HCT116 (cell line): ENCODE results near the gene MTO1. TPM values are rescaled to one million over a fixed set of nuclear protein-coding genes. Genes with fewer than 3 reads are reported as not detected.
A peak's percentile ranks its signal among the peaks of the same experiment; 100 is the strongest.

Experiments
- ATAC-seq: fragments of 200-7000 bp; cut with Tn5 transposase; 2 replicates; pipeline ENCODE4 v1.9.1; 2020; ENCODE audit warnings: mild to moderate bottlenecking, moderate library complexity
- BruUV-seq: library from RNA; stranded (reverse); fragments of 400-500 nt; replicated peaks from 2 replicates; lab custom pipeline; 2021; lab: Mats Ljungman, UMichigan
- CTCF ChIA-PET: fragments of 300-600 bp; sonication (Branson Sonifier 250); formaldehyde crosslinking; loops from one replicate; lab custom pipeline; 2021; ENCODE audit warnings: antibody characterized with exemption; lab: Charles Lee
- POLR2A ChIA-PET: fragments of 300-600, 350-600 bp; sonication (Branson Sonifier 250); formaldehyde crosslinking; loops from one replicate; lab custom pipeline; 2021; ENCODE audit warnings: antibody characterized with exemption; lab: Charles Lee
- RAD21 ChIA-PET, 2 experiments: fragments of 300-600 bp; sonication (Branson Sonifier 250); formaldehyde crosslinking; loops; one replicate each; lab custom pipeline; 2023; ENCODE audit warnings: low total read pairs in 2 of 2; ENCODE audit not compliant: uncharacterized antibody in 2 of 2, unreplicated experiment in 2 of 2, low non-redundant PET in 1 of 2; lab: Charles Lee
- DNase-seq: peaks from one replicate; pipeline ENCODE4 v3.0.0-alpha.2; 2010; ENCODE audit warnings: low read depth, low spot score
- H2AFZ ChIP-seq: fragments of 200-600 bp; shearing (Covaris generic), sonication (generic); 2 replicates; pipeline ENCODE4 v1.6.1; 2017; ENCODE audit warnings: low read depth, mixed run types, mixed read lengths, antibody characterized with exemption, low read length; ENCODE audit not compliant: poor library complexity, severe bottlenecking
- H3K27ac ChIP-seq: 2 replicates; pipeline ENCODE4 v1.5.1; 2012; ENCODE audit warnings: low read depth, low read length
- H3K27me3 ChIP-seq: fragments of 200-600 bp; sonication (generic); 2 replicates; pipeline ENCODE4 v1.6.1; 2016; ENCODE audit warnings: mixed run types, low read length, mixed read lengths; ENCODE audit not compliant: insufficient read depth
- H3K36me3 ChIP-seq, 2 experiments: fragments of 200-500 bp in 1 of 2; fragments of 200-600 bp in 1 of 2; sonication (Bioruptor generic) in 1 of 2; sonication (generic) in 1 of 2; 2 replicates each; pipeline versions ENCODE4 v1.5.1 to v1.6.1; 2014 to 2016; ENCODE audit warnings: low read length in 2 of 2, inconsistent platforms in 1 of 2, mixed read lengths in 1 of 2, mixed run types in 1 of 2; ENCODE audit not compliant: insufficient read depth in 2 of 2, control insufficient read depth in 1 of 2
- H3K4me1 ChIP-seq, 2 experiments: fragments of 200-600 bp in 1 of 2; sonication (generic) in 1 of 2; 2 replicates each; pipeline versions ENCODE4 v1.5.1 to v1.6.1; 2012 to 2017; ENCODE audit warnings: low read length in 2 of 2, inconsistent platforms in 1 of 2, mild to moderate bottlenecking in 1 of 2, mixed read lengths in 1 of 2, mixed run types in 1 of 2, moderate library complexity in 1 of 2; ENCODE audit not compliant: insufficient read depth in 2 of 2, control insufficient read depth in 1 of 2
- H3K4me2 ChIP-seq: fragments of 200-600 bp; sonication (generic); 2 replicates; pipeline ENCODE4 v1.6.1; 2017; ENCODE audit warnings: mixed run types, low read length, mixed read lengths
- H3K4me3 ChIP-seq, 2 experiments: fragments of 200-600 bp in 1 of 2; sonication (generic) in 1 of 2; replicated peaks in 1 of 2; 2 replicates each; pipeline ENCODE4 v1.5.1; 2011 to 2016; ENCODE audit warnings: low read length in 2 of 2, control low read depth in 1 of 2, low read depth in 1 of 2, mild to moderate bottlenecking in 1 of 2, mixed read lengths in 1 of 2, mixed run types in 1 of 2
- H3K79me2 ChIP-seq: fragments of 200-600 bp; sonication (generic); 2 replicates; pipeline ENCODE4 v1.6.1; 2017; ENCODE audit warnings: mild to moderate bottlenecking, mixed run types, low read length, moderate library complexity, mixed read lengths; ENCODE audit not compliant: insufficient read depth
- H3K9ac ChIP-seq: fragments of 200-600 bp; sonication (generic); 2 replicates; pipeline ENCODE4 v1.6.1; 2016; ENCODE audit warnings: low read length, mixed read lengths
- H3K9me2 ChIP-seq: fragments of 200-600 bp; sonication (generic), shearing (Covaris generic); 2 replicates; pipeline ENCODE4 v1.6.1; 2017; ENCODE audit warnings: mixed run types, mild to moderate bottlenecking, moderate library complexity; ENCODE audit not compliant: insufficient read depth
- H3K9me3 ChIP-seq, 2 experiments: fragments of 200-500 bp in 1 of 2; fragments of 200-600 bp in 1 of 2; sonication (Bioruptor generic) in 1 of 2; sonication (generic) in 1 of 2; 2 replicates each; pipeline ENCODE4 v1.6.1; 2014 to 2017; ENCODE audit warnings: low read length in 2 of 2, mixed read lengths in 2 of 2, inconsistent platforms in 1 of 2, low read depth in 1 of 2, mild to moderate bottlenecking in 1 of 2, mixed run types in 1 of 2, moderate library complexity in 1 of 2; ENCODE audit not compliant: control insufficient read depth in 1 of 2, insufficient read depth in 1 of 2
- H4K20me1 ChIP-seq: fragments of 200-600 bp; sonication (generic), shearing (Covaris generic); 2 replicates; pipeline ENCODE4 v1.6.1; 2017; ENCODE audit warnings: mixed run types, mild to moderate bottlenecking, moderate library complexity; ENCODE audit not compliant: insufficient read depth
- CEBPB ChIP-seq: IDR thresholded peaks from 2 replicates; pipeline ENCODE4 v1.6.1; 2012; ENCODE audit warnings: low read depth
- ELF1 ChIP-seq: IDR thresholded peaks from 2 replicates; pipeline ENCODE4 v1.6.1; 2012; ENCODE audit warnings: low read depth, borderline replicate concordance
- EZH2 ChIP-seq: fragments of 200-600 bp; sonication (generic); IDR thresholded peaks from 2 replicates; pipeline ENCODE4 v1.6.1; 2017; ENCODE audit warnings: antibody characterized with exemption, mixed run types
- JUND ChIP-seq: IDR thresholded peaks from 2 replicates; pipeline ENCODE4 v1.6.1; 2012
- POLR2A ChIP-seq: IDR thresholded peaks from 2 replicates; pipeline ENCODE4 v1.7.0; 2011; ENCODE audit warnings: borderline replicate concordance; ENCODE audit not compliant: insufficient read depth, insufficient read length; ENCODE audit errors: extremely low read depth
- POLR2AphosphoS5 ChIP-seq: IDR thresholded peaks from 2 replicates; pipeline ENCODE4 v1.6.1; 2011; ENCODE audit warnings: mild to moderate bottlenecking, low read depth, low read length, moderate library complexity
- SIN3A ChIP-seq: IDR thresholded peaks from 2 replicates; pipeline ENCODE4 v1.6.1; 2012; ENCODE audit warnings: low read depth
- SP1 ChIP-seq: IDR thresholded peaks from 2 replicates; pipeline ENCODE4 v1.6.1; 2012; ENCODE audit warnings: low read depth
- SRF ChIP-seq: IDR thresholded peaks from 2 replicates; pipeline ENCODE4 v1.6.1; 2012; ENCODE audit warnings: low read depth
- TCF7L2 ChIP-seq: IDR thresholded peaks from 2 replicates; pipeline ENCODE4 v1.7.0; 2011; ENCODE audit warnings: borderline replicate concordance, inconsistent platforms; ENCODE audit not compliant: insufficient read depth, insufficient read length; ENCODE audit errors: extremely low read depth
- YY1 ChIP-seq: IDR thresholded peaks from 2 replicates; pipeline ENCODE4 v1.6.1; 2011; ENCODE audit warnings: low read length, low read depth, moderate library complexity, mild to moderate bottlenecking; ENCODE audit not compliant: insufficient replicate concordance; ENCODE audit errors: extremely low read depth
- ZFX ChIP-seq: fragments of 450-650 bp; IDR thresholded peaks from 2 replicates; pipeline ENCODE4 v1.6.1; 2017
- ZNF274 ChIP-seq: fragments of 200-500 bp; sonication (Bioruptor generic); IDR thresholded peaks from 2 replicates; pipeline ENCODE4 v1.6.1; 2014; ENCODE audit warnings: mild to moderate bottlenecking, low read depth, low read length, inconsistent platforms
- intact Hi-C: fragments of 100-400 bp; cut with micrococcal nuclease; formaldehyde crosslinking; loops from 2 replicates; pipeline ENCODE4 v1.10.0; 2022
- total RNA-seq: library from RNA; stranded (reverse); gene quantifications from one replicate; pipeline ENCODE4 v1.2.1, GENCODE V29; 2021; ENCODE audit not compliant: unreplicated experiment
- TF ChIP-seq, protein P1 (sequence below): IDR thresholded peaks from 2 replicates; pipeline ENCODE4 v1.6.1; 2011; ENCODE audit warnings: mild to moderate bottlenecking, low read length, moderate library complexity; ENCODE audit not compliant: insufficient replicate concordance; ENCODE audit errors: extremely low read depth
- TF ChIP-seq, protein P2 (sequence below): IDR thresholded peaks from 2 replicates; pipeline ENCODE4 v1.6.1; 2012
- TF ChIP-seq, protein P3 (sequence below): IDR thresholded peaks from 2 replicates; pipeline ENCODE4 v1.6.1; 2012; ENCODE audit warnings: low read depth

Gene MTO1
- total RNA-seq, 1 experiment from 2014 or later = 40.1 TPM

DNA sequence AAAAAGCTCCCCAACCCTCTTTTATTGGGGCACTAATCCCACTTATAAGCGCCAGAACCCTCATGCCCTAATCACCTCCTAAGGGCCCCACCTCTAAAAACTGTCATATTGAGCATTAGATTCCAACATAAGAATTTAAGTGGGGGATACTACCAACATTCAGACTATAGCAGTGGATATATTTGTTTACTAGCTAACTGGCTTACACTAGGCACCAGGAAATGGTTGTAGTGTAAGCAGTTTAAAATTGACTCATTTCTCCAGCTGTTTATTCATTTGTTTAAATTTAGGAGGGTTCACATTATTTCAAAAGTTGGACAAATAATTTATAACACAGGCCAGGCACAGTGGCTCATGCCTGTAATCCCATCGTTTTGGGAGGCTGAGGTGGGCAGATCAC lies 22.9 kb downstream of the MTO1 start:
- no peak overlapping the region for H3K9ac ChIP-seq
- intact Hi-C loops = no loop called here
- no peak overlapping the region for H3K4me3 ChIP-seq
- no peaks in the 10 kb centered on the region for H4K20me1 ChIP-seq
- ChIA-PET POLR2A (no interaction called here), CTCF (no interaction called here), RAD21 (no interaction called here)
- H3K9me3 ChIP-seq = no peaks in the 10 kb centered on the region; a peak in 1 of 4 replicates
- H3K9me2 ChIP-seq = no peaks in the 10 kb centered on the region
- peaks cover 39 to 71% of the 10 kb centered on the region in 2 experiments for H3K36me3 ChIP-seq
- peaks cover 4% of the 10 kb centered on the region; the same call in 1 of the 2 replicates for H3K79me2 ChIP-seq
- TF ChIP-seq ZFX = no peak
- TF ChIP-seq, protein P1, sequence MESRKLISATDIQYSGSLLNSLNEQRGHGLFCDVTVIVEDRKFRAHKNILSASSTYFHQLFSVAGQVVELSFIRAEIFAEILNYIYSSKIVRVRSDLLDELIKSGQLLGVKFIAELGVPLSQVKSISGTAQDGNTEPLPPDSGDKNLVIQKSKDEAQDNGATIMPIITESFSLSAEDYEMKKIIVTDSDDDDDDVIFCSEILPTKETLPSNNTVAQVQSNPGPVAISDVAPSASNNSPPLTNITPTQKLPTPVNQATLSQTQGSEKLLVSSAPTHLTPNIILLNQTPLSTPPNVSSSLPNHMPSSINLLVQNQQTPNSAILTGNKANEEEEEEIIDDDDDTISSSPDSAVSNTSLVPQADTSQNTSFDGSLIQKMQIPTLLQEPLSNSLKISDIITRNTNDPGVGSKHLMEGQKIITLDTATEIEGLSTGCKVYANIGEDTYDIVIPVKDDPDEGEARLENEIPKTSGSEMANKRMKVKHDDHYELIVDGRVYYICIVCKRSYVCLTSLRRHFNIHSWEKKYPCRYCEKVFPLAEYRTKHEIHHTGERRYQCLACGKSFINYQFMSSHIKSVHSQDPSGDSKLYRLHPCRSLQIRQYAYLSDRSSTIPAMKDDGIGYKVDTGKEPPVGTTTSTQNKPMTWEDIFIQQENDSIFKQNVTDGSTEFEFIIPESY = no peak
- TF ChIP-seq SRF = no peak
- no peak for TF ChIP-seq CEBPB
- no peak for TF ChIP-seq ELF1
- no peak for TF ChIP-seq SP1
- no peak for TF ChIP-seq TCF7L2
- DNase-seq (no peak), ATAC-seq (no peak)
- no peaks in the 10 kb centered on the region for H3K4me1 ChIP-seq
- no peak overlapping the region for H3K27ac ChIP-seq
- no peaks in the 10 kb centered on the region for H3K27me3 ChIP-seq
- TSS peak; percentile 25 for BruUV-seq
- no peak overlapping the region for H2AFZ ChIP-seq
- H3K4me2 ChIP-seq = no peak overlapping the region

DNA sequence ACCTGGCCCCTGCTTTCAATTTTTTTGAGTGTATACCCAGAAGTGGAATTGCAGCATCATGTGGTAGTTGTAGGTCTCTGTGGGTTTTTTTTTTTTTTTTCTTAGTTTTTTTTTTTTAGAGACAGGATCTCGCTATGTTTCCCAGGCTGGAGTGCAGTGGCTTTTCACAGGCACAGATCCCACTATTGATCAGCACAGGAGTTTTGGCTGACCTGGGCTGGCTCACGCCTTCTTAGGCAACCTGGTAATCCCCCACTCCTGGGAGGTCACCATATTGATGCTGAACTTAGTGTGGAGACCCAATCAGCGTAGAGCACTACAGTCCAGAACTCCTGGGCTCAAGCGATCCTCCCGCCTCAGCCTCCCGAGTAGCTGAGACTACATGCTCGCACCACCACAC lies 25.9 kb downstream of the MTO1 start:
- no peak for DNase-seq
- RAD21 ChIA-PET = no interaction called here
- H3K4me1 ChIP-seq = no peaks in the 10 kb centered on the region
- no peak for TF ChIP-seq YY1
- no peak for TF ChIP-seq ELF1
- no peak for TF ChIP-seq POLR2AphosphoS5
- TF ChIP-seq, protein P2, sequence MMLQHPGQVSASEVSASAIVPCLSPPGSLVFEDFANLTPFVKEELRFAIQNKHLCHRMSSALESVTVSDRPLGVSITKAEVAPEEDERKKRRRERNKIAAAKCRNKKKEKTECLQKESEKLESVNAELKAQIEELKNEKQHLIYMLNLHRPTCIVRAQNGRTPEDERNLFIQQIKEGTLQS = no peak
- TF ChIP-seq SP1 = no peak
- no peak for TF ChIP-seq EZH2
- no peak for TF ChIP-seq ZNF274
- TF ChIP-seq SIN3A = no peak
- TF ChIP-seq, protein P3, sequence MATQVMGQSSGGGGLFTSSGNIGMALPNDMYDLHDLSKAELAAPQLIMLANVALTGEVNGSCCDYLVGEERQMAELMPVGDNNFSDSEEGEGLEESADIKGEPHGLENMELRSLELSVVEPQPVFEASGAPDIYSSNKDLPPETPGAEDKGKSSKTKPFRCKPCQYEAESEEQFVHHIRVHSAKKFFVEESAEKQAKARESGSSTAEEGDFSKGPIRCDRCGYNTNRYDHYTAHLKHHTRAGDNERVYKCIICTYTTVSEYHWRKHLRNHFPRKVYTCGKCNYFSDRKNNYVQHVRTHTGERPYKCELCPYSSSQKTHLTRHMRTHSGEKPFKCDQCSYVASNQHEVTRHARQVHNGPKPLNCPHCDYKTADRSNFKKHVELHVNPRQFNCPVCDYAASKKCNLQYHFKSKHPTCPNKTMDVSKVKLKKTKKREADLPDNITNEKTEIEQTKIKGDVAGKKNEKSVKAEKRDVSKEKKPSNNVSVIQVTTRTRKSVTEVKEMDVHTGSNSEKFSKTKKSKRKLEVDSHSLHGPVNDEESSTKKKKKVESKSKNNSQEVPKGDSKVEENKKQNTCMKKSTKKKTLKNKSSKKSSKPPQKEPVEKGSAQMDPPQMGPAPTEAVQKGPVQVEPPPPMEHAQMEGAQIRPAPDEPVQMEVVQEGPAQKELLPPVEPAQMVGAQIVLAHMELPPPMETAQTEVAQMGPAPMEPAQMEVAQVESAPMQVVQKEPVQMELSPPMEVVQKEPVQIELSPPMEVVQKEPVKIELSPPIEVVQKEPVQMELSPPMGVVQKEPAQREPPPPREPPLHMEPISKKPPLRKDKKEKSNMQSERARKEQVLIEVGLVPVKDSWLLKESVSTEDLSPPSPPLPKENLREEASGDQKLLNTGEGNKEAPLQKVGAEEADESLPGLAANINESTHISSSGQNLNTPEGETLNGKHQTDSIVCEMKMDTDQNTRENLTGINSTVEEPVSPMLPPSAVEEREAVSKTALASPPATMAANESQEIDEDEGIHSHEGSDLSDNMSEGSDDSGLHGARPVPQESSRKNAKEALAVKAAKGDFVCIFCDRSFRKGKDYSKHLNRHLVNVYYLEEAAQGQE = no peak
- TF ChIP-seq CEBPB = no peak
- no peak for TF ChIP-seq POLR2A
- TF ChIP-seq JUND = no peak

More for the DNA sequence above, 25.9 kb downstream of the MTO1 start:
- intact Hi-C loops = no loop called here
- no peaks in the 10 kb centered on the region; a peak in 1 of 4 replicates for H3K9me3 ChIP-seq
- H3K4me3 ChIP-seq = no peak overlapping the region
- no peak overlapping the region for H2AFZ ChIP-seq
- no peaks in the 10 kb centered on the region for H4K20me1 ChIP-seq
- no peak overlapping the region for H3K27ac ChIP-seq
- no peak overlapping the region for H3K9ac ChIP-seq
- ChIA-PET CTCF (no interaction called here), POLR2A (interaction anchor here (1.2 kb wide), 1 partner anchor 26 kb away, joined by 3 read pairs; no protein-coding TSS in a partner anchor)
- no peak overlapping the region for H3K4me2 ChIP-seq
- H3K36me3 ChIP-seq = peaks cover 24 to 55% of the 10 kb centered on the region in 2 experiments
- peaks cover 8% of the 10 kb centered on the region; the same call in 1 of the 2 replicates for H3K79me2 ChIP-seq
- ATAC-seq = no peak
- H3K9me2 ChIP-seq = no peaks in the 10 kb centered on the region
- no TSS peak for BruUV-seq
- H3K27me3 ChIP-seq = no peaks in the 10 kb centered on the region
